ENCODE results near the gene COL12A1.

The COL12A1 gene

GRCh38 chr6:75107913-75108312 lies 97.9 kb downstream of the COL12A1 start:
- Histone ChIP-seq H3K27ac (replicated peaks) (no peak overlapping the region), H3K27me3 (ENCODE audit: insufficient read depth, poor library complexity, severe bottlenecking) (no peaks in the 10 kb centered on the region), H3K4me3 (replicated peaks; ENCODE audit: insufficient read depth, low read length) (no peak overlapping the region)
- TF ChIP-seq REST (IDR thresholded peaks at IDR 0.05; ENCODE audit: insufficient replicate concordance, low read depth) (no peak), GABPA (IDR thresholded peaks at IDR 0.05; ENCODE audit: low read depth) (no peak), SPI1 (IDR thresholded peaks at IDR 0.05; ENCODE audit: borderline replicate concordance, low read depth) (no peak), POLR2AphosphoS5 (IDR thresholded peaks at IDR 0.05; ENCODE audit: low read depth) (no peak)
- TF ChIP-seq, protein P1, sequence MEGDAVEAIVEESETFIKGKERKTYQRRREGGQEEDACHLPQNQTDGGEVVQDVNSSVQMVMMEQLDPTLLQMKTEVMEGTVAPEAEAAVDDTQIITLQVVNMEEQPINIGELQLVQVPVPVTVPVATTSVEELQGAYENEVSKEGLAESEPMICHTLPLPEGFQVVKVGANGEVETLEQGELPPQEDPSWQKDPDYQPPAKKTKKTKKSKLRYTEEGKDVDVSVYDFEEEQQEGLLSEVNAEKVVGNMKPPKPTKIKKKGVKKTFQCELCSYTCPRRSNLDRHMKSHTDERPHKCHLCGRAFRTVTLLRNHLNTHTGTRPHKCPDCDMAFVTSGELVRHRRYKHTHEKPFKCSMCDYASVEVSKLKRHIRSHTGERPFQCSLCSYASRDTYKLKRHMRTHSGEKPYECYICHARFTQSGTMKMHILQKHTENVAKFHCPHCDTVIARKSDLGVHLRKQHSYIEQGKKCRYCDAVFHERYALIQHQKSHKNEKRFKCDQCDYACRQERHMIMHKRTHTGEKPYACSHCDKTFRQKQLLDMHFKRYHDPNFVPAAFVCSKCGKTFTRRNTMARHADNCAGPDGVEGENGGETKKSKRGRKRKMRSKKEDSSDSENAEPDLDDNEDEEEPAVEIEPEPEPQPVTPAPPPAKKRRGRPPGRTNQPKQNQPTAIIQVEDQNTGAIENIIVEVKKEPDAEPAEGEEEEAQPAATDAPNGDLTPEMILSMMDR (IDR thresholded peaks at IDR 0.05; ENCODE audit: insufficient read depth, low read length), result no peak
- DNase-seq (ENCODE audit: low read depth in 1 of 2, low spot score in 1 of 2), result no peak

DNA sequence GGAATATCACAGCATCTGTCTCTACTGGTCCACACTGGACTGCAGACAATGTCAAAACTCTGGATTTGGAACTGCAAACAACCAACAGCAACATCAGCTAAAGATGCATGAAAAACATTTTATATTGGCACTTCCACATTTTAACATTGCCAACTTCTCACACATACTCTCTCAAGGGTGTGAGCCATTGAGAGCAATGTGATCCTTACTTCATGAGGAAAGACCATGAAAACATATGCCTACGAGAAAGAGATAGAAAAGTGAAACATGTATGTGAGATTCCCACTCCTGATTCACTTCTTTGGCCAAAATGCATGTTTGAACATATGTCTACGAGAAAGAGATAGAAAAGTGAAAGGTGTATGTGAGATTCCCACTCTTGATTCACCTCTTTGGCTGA lies 99.4 kb downstream of the COL12A1 start:
- TF ChIP-seq SPI1 (IDR thresholded peaks at IDR 0.05; ENCODE audit: borderline replicate concordance, low read depth), result no peak
- no peak for TF ChIP-seq REST (IDR thresholded peaks at IDR 0.05; ENCODE audit: insufficient replicate concordance, low read depth)
- TF ChIP-seq POLR2AphosphoS5 (IDR thresholded peaks at IDR 0.05; ENCODE audit: low read depth), result no peak
- TF ChIP-seq GABPA (IDR thresholded peaks at IDR 0.05; ENCODE audit: low read depth), result no peak
- TF ChIP-seq, protein P1 (IDR thresholded peaks at IDR 0.05; ENCODE audit: insufficient read depth, low read length), result no peak
- H3K27me3 ChIP-seq (ENCODE audit: insufficient read depth, poor library complexity, severe bottlenecking), result no peaks in the 10 kb centered on the region
- H3K27ac ChIP-seq (replicated peaks), result no peak overlapping the region
- DNase-seq (ENCODE audit: low read depth in 1 of 2, low spot score in 1 of 2), result no peak
- H3K4me3 ChIP-seq (replicated peaks; ENCODE audit: insufficient read depth, low read length), result no peak overlapping the region

DNA sequence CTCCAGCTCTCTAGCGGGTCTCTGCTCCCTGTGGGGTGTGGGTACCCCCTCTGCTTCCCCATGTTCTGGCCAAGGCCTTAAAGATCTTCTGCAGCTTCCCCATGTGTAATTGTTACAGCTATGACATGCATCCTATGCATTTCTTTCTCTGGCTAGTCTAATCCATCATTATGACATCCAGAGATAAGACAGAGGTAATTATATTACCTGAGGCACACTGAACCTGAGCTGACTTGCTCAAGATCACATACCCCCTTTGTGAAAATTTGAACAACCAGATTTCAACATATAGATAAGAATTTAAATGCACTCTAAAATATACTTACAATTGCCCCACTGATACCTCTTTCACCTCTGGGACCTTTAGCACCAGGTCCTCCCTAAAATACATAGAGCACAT lies 102.4 kb downstream of the COL12A1 start:
- TF ChIP-seq SPI1 (IDR thresholded peaks at IDR 0.05; ENCODE audit: borderline replicate concordance, low read depth) (no peak), POLR2AphosphoS5 (IDR thresholded peaks at IDR 0.05; ENCODE audit: low read depth) (no peak), GABPA (IDR thresholded peaks at IDR 0.05; ENCODE audit: low read depth) (no peak), REST (IDR thresholded peaks at IDR 0.05; ENCODE audit: insufficient replicate concordance, low read depth) (no peak)
- TF ChIP-seq, protein P1 (IDR thresholded peaks at IDR 0.05; ENCODE audit: insufficient read depth, low read length), result no peak
- no peak overlapping the region for H3K27ac ChIP-seq (replicated peaks)
- H3K4me3 ChIP-seq (replicated peaks; ENCODE audit: insufficient read depth, low read length), result no peak overlapping the region
- no peak for DNase-seq (ENCODE audit: low read depth in 1 of 2, low spot score in 1 of 2)
- H3K27me3 ChIP-seq (ENCODE audit: insufficient read depth, poor library complexity, severe bottlenecking), result no peaks in the 10 kb centered on the region

Data from HL-60 (cell line).